Esophagus squamous epithelium (tissue), 4 donors: ENCODE results near the gene BANP.
"Not testable (repeated sequence)": the region's sequence is repeated elsewhere in the genome, so short reads cannot be mapped to it uniquely, and the experiment has no call there.

ENCODE experiments used
- CTCF ChIP-seq, 6 experiments: fragments of 450-650 bp in 4 of 6; fragments of 200-600 bp in 2 of 6; sonication (generic) in 2 of 6; IDR thresholded peaks; one replicate each; pipeline ENCODE4 v1.5.1; 2016 to 2019; ENCODE audit warnings: antibody characterized with exemption in 6 of 6, mild to moderate bottlenecking in 4 of 6, moderate library complexity in 4 of 6
- POLR2A ChIP-seq, 4 donors: fragments of 450-650 bp; IDR thresholded peaks; one replicate each; pipeline ENCODE4 v1.6.1; 2017; ENCODE audit warnings: antibody characterized with exemption in 4 of 4, mild to moderate bottlenecking in 4 of 4, moderate library complexity in 3 of 4

DNA sequence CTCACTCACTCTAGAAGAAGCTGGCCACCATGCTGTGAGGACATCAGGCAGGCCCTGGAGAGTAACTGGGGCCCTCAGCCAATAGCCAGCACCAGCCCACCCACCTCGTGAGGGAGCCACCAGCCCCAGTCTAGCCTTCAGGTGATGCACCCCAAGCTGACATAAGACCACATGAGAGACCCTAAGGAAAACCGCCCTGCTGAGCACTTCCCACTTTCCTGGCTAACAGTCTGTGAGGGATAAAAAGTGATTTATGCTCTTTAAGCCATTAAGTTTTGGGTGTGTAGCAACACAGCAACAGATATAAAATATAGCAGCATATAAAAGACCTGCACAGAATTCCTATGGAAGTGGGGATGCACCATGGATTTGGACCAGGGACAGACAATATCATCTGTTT is 145.4 kb downstream of the BANP start:
- TF ChIP-seq CTCF, POLR2A (IDR thresholded peaks at IDR 0.05): not testable (repeated sequence)
